CD4-positive, alpha-beta T cell treated with Interferon gamma for 1 hour (primary cell): ENCODE measurements around the gene TRMT2B.
"Not testable (repeated sequence)": the region's sequence is repeated elsewhere in the genome, so short reads cannot be mapped to it uniquely, and the experiment has no call there.

Source experiments
- DNase-seq: peaks from one replicate; pipeline ENCODE4 v3.0.0-alpha.2; 2020

TRMT2B gene

DNA sequence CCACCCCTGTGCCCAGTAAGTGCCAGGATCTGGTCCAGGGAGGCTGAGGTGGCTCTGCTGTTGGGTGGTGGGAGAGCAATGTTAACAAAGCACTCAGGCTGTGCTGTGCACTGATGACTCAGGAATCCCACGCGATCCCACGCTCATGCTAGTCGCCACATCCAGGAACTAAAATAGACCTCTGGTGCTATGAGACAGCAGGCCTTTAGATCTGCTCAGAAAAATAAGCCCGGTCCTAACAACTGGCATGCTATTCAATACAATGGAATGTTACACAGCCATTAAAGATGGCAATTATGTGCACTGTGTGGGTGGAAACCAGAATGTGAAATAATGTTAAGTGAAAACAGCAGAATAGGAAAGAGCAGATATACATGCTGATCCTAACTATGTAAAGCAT lies 56.4 kb downstream of the TRMT2B start:
- DNase-seq, result no peak

DNA sequence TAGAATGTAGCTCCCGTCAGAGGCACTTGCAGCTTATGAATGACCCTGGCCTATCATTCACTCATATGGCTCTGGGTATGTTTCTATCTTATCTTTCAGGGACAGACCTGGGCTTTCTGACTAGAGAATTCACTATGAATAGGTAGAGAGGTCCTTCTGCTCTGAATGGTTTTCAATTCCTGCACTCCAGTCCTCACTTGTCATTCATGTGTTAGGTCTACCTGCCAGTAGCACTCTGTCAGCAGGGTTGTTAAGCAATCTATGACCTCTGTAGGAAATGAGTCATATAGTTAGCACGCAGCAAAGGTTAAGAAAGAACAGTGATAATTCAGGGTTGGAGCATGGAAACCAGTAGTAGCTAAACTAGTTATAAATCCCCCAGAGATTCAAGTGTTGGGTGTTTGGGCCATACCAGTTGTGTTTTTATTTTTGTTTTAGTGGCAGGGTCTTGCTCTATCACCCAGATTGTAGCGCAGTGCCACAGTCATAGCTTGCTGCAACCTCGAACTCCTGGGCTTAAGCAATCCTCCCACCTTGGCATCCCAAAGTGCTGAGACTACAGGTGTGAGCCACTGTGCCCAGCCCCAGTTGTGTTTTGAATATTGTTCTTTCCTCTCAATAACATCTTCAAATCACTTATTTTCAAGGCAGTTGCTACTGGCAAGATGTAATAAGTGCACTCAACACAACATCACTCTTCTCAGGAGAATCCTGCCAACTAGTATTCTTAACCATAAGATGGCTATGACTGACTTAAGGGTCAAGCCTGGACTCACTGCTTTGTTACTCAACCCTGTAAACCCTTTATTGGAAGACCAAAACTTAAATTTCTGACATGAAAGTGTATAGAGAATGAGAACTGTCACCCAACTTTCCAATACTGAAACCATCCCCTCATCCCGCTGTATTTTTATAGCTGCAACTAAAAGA lies 57.3 kb downstream of the TRMT2B start:
- no peak for DNase-seq

DNA sequence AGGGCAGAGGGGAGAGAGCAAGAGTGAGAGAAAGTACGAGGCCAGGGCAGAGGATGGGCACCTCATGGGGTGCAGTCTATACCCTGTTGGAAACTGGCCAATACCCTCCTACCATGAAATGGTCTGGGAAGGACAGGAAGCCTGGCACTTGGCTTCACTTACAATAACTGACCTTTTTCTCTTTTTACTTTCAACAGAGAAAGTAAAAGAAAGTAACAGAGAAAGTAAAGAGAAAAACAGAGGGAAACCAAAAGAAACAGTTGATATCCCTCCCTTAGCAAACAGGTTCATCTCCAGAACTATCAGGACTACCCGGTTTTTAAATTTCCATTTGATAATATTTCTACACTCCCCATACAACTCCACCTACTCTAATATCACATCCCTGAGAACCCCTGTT lies 61.8 kb downstream of the TRMT2B start:
- DNase-seq, result no peak

DNA sequence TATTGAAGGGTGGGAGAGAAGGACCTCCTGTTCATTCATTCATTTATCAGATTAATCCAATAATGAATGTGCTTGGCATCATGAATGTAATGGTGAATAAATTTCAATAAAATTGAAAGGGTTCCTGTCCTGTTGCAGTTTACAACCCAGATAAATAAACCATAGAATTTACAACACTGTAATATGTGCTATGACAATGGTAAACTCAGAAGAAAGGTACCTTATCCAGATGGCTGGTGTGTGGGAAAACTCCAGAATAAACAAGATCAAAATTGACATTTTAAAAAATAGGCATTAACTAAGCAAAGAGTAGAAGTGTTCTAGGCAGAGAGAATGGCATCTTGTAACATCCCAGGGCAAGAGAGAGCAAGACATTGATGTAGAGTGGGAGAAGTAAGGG lies 67.1 kb downstream of the TRMT2B start:
- DNase-seq, result no peak

DNA sequence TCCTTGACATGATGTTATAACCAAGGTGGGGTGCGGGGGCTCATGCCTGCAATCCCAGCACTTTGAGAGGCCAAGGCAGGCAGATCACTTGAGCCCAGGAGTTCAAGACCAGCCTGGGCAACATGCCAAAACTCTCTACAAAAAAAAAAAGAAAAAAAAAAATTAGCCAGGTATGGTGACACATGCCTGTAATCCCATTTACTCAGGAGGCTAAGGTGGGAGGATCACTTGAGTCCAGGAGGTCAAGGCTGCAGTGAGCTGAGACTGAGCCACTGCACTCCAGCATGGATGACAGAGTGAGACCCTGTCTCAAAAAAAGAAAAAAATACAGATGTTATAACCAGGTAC lies 70.4 kb downstream of the TRMT2B start:
- DNase-seq, result not testable (repeated sequence)

DNA sequence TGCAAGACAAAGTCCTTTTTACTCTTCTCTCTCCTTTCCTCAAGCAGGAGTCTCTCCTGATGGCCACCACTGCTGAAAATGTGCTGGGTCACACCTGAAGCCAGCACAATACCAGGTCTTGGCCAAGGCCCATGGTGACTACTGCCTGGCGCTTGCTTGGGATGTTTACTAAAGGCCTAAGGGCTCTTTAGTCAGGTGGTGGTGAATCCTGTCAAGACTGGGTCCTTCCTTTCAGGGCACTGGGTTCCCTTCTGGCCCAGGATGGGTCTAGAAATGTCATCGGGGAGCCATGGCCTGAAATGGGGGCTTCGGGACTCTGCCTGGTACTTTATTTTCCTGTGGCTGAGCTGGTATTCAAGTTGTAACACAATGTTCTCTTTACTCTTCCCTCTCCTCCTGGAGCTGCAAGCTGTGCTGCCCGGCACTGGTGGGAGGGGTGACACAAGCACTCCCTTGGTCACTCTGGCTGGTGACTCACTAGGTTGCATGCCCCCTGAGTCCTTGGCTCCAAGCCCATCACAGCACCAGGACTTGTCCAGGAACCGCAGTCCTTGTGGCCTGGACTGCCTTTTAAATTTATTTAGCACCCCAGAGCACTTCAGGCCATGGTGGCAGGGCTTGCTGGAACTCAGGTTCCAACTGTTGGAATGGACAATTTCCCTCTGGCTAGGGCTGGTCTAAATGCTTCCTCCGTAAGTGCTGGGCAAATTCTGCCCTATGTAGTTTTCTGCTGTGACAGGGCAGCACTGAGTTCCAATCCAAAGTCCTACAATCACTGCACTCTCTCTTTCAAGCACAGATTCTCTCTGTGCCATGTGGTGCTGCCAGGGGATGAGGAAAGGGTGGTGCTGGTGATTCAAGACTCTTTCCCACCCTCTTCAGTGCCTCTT lies 71.1 kb downstream of the TRMT2B start:
- no peak for DNase-seq

DNA sequence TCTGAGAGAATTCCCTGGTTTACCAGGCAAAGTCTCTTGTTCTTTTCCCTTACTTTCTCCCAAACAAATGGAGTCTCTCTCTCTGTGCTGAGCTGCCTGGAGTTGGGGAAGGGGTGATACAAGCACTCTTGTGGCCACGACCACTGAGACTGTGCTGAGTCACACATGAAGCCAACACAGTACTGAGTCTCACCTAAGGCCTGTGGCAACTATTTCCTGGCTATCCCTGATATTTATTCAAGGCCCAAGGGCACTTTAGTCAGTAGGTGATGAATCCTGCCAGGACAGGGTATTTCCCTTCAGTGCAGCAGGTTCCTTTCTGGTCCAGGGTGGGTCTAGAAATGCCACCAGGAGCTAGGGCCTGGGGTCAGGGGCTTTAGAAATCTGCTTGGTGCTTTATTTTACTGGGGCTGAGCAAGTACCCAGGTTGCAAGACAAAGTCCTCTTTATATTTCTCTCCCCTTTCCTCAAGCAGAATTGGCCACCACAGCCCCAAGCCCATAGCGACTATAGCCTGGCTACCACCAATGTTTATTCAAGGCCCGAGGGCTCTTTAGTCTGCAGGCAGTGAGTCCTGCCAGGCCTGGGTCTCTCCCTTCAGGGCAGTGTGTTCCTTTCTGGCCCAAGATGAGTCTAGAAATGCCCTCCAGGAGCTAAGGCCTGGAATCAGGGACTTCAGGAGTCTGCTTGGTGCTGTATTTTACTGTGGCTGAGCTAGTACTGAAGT lies 71.9 kb downstream of the TRMT2B start:
- no peak for DNase-seq

DNA sequence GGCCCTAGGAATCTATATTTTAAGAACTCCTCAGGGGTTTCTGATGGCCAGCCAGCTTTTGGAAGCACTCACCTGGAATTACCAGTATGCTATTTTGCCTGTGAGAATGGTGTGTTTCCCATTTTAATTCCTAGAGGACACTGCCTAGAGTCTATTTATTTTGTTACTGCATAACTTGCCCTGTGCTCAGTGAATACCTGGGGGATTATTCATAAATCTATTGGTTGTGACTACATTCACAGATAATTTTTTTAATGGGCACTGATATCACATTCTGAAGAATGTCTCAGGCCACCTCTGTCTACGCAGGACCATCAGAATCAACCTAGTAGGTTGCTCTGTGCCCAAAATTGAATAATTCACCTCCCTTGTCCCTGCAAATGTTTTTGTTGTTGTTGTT lies 75.7 kb downstream of the TRMT2B start:
- DNase-seq, result no peak

DNA sequence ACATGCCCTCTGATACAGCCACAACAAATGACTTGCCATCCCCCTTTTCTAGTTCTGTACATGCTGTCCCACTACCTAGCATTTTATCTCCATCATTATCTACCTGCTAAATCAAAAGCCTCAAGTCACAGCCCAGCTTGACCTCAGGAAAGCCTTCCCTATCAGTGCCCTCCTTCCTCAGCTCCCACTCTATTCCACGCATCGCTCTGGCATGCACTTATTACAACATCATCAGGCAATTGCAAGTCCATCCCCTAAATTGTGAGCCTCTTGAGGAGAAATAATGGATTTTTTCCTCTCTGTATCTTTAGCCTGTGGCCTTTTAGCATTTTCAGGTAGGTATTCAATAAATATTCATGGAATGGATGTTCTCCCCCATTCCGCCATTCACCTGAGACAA lies 76.7 kb downstream of the TRMT2B start:
- no peak for DNase-seq

DNA sequence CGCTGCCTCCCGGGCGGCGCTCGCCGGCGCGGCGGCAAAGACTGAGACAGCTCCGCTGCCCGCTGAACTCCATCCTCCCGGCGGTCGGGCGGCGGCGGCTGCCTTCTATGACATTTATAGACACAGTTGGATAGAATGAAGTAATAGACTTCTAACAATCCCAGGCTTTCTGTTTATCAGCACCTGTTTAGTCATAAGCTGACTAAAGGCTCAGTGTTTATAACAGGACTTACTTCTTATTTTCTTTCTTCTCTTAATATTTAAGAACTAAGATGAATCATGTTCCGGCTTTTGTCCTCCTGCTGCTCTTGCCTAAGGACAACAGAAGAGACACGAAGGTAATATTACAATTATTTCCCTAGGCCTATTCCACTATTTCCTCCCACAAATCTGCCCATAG lies 78.5 kb downstream of the TRMT2B start:
- no peak for DNase-seq

DNA sequence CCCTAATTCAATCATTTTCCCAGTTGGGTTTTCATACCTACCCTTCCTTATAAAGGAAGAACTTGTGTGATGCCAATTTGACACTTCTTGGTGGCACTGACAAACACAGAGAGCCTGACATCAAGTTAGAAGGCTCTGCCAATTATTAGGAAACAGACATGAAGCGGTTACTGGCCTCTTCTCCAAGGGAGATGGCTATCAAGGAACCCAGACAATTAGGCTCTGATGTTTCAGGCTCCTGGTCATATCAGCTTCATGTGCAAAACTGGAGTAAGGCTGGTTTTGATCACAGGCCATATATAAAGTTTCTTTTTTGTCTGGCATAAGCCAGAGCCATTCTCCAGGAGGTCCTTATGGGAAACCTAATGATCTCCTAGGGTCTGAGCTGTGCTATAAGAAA lies 82.0 kb downstream of the TRMT2B start:
- DNase-seq, result no peak

DNA sequence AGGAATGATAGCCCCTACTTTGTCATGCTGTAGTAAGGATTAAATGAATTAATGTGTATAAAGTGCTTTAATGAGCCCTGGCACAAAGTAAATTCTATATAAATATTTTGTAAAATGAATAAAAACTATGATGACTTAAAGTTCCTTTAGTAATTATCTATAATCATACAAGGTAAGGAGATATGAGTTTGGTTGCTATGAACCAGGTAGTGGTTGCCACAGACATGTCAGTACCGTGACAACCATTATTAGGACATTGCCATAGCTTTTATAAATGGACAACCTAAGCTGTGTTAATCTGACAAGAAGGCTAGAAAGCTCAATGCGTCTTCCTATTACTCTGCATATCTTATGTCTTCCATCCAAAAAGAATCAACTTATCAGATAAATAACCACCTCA lies 82.5 kb downstream of the TRMT2B start, which contains the start of gene ARL13A:
Gene ARL13A (plus strand): TSS at position 301 of the 400 bp plus-strand sequence. CDS start 3,982 bp downstream, outside the sequence.
- DNase-seq, result no peak

DNA sequence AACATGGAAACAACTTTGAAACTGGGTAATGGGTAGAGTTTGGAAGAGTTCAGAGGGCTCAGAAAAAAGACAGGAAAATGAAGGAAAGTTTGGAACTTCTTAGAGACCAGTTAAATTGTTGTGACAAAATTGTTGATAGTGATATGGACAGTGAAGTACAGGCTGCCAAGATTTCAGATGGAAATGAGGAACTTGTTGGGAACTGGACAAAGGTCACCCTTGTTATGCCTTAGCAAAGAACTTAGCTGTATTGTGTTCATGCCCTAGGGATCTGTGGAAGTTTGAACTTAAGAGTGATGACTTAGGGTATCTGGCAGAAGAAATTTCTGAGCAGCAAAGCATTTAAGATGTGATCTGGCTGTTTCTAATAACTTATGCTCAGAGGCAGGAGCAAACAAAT lies 87.5 kb downstream of the TRMT2B start:
- DNase-seq, result no peak

DNA sequence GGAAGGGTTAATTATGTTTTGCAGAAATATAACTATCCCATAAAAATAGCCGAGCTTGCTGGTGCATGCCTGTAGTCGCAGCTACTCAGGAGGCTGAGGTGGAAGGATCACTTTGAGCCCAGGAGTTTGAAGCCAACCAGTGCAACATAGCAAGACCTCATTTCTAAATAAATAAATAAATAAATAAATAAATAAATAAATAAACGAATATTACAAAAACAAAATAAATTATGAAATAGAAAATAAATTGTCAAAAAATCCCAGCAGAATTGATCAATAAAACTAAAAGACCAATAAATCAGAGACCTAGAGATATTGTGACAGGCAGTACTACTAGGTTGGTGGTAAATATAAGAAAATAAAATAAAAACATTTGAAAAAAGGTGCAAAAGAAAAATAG lies 89.1 kb downstream of the TRMT2B start:
- no peak for DNase-seq
